OCI-M2 (cell line): ENCODE data around the gene KCTD5.

Experiments
- DNase-seq: peaks from one replicate; lab custom pipeline; 2025; ENCODE audit not compliant: unreplicated experiment; lab: John Stamatoyannopoulos, UW

Gene KCTD5

DNA sequence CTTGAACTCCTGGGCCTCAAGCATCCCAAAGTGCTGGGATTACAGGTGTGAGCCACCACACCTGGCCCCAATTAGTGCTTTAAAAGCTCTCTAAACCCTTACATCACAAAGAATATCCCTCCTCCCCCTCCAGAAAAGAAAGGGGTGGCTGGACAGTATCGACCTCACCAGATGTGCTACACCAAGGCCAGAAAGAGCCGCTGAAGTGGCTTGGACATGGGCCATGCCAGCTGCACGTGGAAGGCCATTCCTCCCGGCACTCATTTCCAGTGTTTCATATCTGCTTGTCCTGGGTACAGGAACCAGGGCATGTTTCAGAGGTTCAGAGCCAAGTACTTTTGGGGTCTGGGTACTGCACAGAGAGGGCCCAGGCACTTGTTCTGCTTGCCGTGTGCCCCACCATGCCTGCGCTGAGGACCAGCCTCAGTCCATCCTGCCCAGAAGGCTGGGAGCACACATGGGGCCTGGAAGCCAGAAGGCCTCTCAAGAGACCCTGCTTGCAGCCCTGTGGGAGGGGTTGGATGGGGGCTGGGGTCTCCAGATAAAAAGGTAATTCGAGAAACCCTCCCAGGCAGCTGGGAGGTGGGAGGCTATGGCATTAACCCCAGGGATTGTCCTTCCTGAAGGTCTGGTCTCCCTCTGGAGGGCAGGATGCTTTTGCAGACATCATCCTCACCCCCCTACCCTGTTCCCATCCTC lies 66.6 kb downstream of the KCTD5 start:
- DNase-seq, result no peak

DNA sequence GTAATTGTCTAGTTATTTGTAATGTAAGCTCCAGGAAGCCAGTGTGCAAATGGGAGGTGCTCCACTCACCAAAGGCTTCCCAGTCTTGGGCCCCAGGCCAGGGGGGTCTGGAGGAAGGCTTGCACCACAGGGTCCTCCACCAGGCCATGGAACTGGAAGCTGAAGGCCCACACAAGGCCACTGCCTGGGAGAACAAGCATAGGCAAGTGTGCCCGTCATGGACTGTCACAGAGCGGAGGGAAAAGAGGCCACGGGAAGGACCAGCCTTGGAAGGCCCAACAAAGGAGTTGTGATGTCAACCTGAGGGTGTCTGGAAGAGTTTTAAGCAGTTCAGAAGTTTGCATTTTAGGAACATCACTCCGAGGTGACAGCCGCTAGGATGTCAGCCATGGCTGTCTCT lies 67.2 kb downstream of the KCTD5 start:
- no peak for DNase-seq

DNA sequence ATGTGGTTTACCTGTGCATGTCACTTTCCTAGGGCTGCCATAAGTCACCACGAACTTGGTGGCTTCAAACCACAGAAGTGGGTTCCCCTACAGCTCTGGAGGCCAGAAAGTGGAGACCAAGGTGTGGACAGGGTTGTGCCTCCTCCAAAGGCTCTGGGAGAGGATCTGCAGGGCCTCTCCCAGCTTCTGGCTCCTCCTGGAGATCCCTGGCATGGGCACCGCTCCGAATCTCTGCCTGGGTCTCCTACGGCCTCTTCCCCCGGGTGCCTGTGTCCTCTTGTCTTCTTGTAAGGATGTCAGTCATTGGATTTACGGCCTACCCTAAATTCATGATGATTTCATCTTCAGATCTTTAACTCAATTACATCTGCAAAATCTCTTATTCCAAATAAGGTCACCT lies 67.6 kb downstream of the KCTD5 start:
- DNase-seq, result no peak

DNA sequence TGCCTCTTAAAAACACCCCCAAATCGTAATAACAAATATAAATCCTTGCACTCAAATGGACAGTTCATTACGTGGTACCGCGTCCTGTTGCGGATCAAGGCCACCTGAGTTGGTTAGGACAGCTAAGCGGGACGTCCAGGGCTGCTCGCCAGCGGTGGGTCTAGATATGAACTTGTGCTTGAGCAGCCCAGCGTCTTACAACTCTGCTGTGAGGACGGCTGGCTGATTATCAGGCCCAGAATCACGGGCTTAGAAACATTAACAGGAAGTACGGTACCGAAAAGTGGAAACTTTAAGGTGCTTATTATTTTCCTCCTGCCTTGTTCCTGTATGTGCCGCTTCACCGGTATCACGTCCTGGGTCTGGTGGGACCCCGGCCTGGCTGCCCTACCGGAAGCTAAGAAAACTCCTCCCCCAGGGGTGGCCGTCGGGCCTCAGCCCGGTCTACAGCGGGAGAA lies 69.3 kb downstream of the KCTD5 start:
- no peak for DNase-seq

DNA sequence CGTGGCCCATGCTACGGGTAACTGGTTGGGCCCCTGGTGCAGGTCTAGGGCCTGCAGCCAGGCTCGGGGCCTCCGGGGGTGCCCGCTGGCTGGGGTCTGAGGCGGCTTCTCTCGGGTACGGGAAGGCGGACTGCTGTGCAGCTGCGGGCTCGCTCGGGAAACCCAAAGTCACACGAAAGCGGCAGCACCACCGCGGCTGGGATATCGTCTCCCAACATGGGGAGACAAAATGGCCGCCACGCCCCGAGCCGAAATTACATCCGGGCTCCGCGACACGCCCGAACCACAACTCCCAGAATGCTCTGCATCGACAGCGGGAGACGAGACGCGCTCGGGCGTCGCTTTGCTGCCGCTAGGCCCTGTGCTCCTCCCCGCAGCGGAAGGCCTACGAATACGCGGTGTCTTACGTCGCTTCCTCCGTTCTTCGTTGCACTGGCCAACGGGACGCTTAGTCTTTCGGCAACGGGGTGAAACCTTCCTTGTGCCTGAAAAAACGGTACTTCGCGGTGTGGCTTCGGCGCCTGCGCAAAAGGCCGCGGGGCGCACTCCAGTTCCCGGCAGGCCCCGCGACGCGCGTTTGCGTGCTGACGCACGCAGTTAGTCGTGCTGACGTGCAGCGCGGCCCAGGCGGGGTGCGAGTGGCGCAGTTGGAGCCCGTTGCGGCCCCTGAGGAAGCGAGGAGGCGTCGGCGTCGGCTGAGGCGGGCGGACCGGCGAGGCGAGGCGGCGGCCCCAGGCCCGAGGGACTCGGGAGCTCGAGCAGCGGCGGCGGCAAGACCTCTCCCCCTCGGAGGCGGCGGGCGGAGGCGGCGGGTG lies 69.9 kb downstream of the KCTD5 start, which contains the start of gene SRRM2:
SRRM2 (plus strand) TSS at position 604 of the 815 bp plus-strand sequence. CDS start 3,727 bp downstream, outside the sequence.
- DNase-seq, result peak; percentile 77

DNA sequence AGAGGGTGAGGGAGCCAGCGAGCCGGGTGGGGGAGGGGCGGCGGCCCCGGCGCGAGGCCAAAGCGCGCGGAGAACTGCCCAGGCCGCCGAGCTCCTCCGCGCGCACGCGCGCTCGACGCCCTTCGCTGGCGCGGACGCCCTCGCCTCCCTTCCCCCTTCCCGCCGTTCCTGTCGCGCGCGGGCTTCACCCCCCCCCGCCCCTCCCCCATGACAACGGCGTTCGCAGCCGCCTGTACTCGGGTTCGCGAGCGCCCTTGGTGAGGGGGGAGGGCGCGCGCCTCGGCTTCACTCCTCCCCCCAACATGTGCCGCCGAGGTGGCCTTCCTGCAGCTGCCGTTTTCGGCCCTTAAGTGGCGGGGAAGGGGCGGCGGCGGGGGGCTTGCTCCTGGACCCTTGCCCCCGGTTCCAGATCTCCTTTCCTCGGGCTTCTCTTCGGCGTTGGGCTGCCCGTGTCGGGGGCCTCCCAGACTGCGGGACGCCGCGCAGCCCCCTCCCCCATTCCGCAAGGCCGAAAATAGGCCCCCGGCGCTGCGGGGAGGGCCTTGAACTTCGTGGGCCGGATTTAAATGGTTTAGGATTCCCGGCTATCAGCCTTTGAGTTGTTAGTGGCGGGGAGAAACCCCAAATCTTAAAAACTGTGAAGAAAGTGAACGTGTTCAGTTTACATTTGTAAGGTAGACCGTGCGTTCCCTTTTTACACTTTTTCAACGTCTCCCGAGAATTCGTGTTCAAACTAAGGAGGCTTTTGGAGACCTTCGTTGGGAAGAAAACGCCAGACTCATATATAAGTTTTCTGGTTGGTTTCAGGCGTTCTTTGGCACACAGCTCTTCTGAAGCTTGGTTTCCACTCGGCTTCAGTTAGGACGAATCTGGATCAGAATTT lies 70.8 kb downstream of the KCTD5 start:
- no peak for DNase-seq

DNA sequence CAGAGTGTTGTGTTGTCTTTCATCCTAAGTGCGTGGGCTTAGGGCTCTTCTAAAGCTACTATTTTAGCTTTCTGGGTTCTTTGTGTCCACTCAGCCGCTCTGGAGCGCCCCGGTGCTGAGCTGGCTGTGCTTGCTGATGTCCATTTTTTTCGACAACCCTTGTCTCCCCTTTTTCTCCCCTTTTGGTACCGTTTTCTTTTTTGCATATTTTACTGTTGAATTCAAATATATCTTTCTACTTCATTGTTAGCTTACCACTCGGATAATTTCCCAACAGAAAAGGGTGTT lies 71.4 kb downstream of the KCTD5 start:
- DNase-seq, result no peak

DNA sequence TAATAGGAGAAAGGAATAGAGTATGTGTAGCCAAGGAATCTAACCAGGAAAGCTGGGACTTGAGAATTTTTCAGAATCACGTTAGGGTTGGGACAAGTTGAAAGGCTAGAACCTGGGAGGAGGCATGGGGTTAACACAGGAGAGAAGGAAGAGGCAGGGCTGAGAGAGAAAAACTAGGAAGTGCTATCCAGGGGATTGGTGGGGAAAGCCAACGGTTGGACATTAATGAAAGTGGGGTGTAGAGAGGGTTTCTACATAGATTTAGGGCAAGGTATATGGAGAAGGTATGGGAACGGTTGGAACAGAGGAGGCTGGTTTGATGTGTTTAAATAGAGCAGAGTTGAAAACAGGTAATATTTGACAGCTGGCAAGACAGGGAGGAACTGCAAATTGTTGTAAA lies 72.8 kb downstream of the KCTD5 start:
- no peak for DNase-seq

DNA sequence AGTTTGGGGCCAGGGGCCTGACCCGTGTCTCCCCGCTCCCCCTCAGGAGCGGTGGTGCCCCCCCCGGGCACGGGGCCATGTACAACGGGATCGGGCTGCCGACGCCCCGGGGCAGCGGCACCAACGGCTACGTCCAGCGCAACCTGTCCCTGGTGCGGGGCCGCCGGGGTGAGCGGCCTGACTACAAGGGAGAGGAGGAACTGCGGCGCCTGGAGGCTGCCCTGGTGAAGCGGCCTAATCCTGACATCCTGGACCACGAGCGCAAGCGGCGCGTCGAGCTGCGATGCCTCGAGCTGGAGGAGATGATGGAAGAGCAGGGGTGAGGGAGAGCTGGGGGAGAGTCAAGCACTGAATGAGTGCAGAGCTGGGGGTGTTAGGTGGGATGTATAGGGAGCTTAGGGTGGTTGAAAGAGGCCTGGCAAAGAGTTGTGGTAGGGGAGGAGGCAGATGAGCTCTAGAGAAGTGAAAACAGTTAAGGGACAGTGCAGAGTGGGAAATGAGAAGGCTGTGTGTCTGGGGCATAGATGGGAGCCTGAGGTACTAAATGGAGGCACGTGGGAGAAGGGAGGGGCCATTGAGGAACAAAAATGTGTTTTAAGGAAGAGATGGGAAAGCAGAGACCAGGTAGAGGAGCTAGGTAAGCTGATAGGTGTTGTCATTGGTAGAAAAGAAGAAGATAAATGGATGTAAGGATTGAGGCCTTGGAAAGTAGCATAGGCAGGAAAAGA lies 74.1 kb downstream of the KCTD5 start:
- no peak for DNase-seq

DNA sequence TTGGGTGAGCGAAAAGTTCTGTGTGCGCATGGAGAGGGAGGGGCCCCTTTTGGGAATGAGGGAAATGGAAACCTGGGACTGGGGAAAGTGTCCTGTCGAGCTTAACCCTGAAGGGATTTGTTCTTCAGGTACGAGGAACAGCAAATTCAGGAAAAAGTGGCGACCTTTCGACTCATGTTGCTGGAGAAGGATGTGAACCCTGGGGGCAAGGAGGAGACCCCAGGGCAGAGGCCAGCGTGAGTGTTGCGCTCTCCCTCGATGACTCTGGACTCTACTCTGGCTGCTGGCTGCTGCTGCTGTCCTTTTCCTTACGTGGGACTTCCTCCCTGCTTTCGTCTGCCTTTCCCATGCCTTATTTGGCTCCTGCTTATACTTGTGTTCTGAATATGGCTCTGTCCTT lies 75.0 kb downstream of the KCTD5 start:
- no peak for DNase-seq
